ENCODE measurements around the gene CCDC40.

- peak in 1 of 4 donors; percentile 47 for TF ChIP-seq POLR2A (IDR thresholded peaks at IDR 0.05)
- TF ChIP-seq CTCF (IDR thresholded peaks at IDR 0.05), result no peak
- peak; percentile 95 to 99 (median 98) for TF ChIP-seq POLR2AphosphoS5 (IDR thresholded peaks at IDR 0.05)
- peak; percentile 80 for TF ChIP-seq EP300 (IDR thresholded peaks at IDR 0.05)
Measured at GRCh38 chr17:80147035-80147822, 110.8 kb downstream of the CCDC40 start, which contains the start of gene EIF4A3.

All from stomach (tissue), 4 donors.